A549 (cell line): ENCODE data around the gene EFHD1. TPM values are rescaled to one million over a fixed set of nuclear protein-coding genes. Genes with fewer than 3 reads are reported as not detected.

Source experiments
- ATAC-seq, 2 experiments: fragments of 200-7000 bp in 1 of 2; fragments of >200 bp in 1 of 2; cut with Nextera tagmentation in 1 of 2; cut with Tn5 transposase in 1 of 2; 3 replicates each; pipeline versions ENCODE4 v1.8.0 to v1.9.1; 2018 to 2020; ENCODE audit warnings: mild to moderate bottlenecking in 1 of 2, moderate library complexity in 1 of 2
- CTCF ChIA-PET: fragments of 300-600 bp; sonication (Branson Sonifier 250); formaldehyde crosslinking; extraction: SDS; loops from one replicate; lab custom pipeline; 2021; ENCODE audit warnings: antibody characterized with exemption, inconsistent platforms; lab: Yijun Ruan, JAX
- POLR2A ChIA-PET: fragments of 350-600 bp; formaldehyde crosslinking; extraction: SDS; loops from one replicate; lab custom pipeline; 2021; ENCODE audit warnings: antibody characterized with exemption, inconsistent platforms; lab: Yijun Ruan, JAX
- DNase-seq, 2 experiments: peaks; one replicate each; pipeline versions ENCODE4 v3.0.0 to v3.0.0-alpha.2; 2011 to 2016; ENCODE audit warnings: low read depth in 1 of 2, low spot score in 1 of 2
- FAIRE-seq: peaks from 2 replicates; lab custom pipeline; 2011; peaks lifted over from hg19 to GRCh38; lab: Jason Lieb, UNC
- H3K27ac ChIP-seq, 2 experiments: fragments of >200 bp; sonication (Bioruptor Twin); formaldehyde crosslinking; 3 replicates each; pipeline ENCODE4 v1.5.1; 2016 to 2017
- H3K4me1 ChIP-seq: fragments of >200 bp; sonication (Bioruptor Twin); formaldehyde crosslinking; 3 replicates; pipeline ENCODE4 v1.6.1; 2016
- H3K4me2 ChIP-seq: fragments of >200 bp; sonication (Bioruptor Twin); formaldehyde crosslinking; 3 replicates; pipeline ENCODE4 v1.6.1; 2016
- H3K4me3 ChIP-seq: fragments of >200 bp; sonication (Bioruptor Twin); formaldehyde crosslinking; 3 replicates; pipeline ENCODE4 v1.5.1; 2016
- H3K9me3 ChIP-seq: fragments of >200 bp; sonication (Bioruptor Twin); formaldehyde crosslinking; 3 replicates; pipeline ENCODE4 v1.6.1; 2016
- ATOH8 ChIP-seq: fragments of 250-450 bp; sonication (Bioruptor Pico); IDR thresholded peaks from 2 replicates; pipeline ENCODE4 v1.5.0; 2020; ENCODE audit warnings: low read depth, mild to moderate bottlenecking, moderate library complexity
- BHLHE40 ChIP-seq: IDR thresholded peaks from 2 replicates; pipeline ENCODE4 v1.6.1; 2012; ENCODE audit warnings: low read depth, low read length, inconsistent platforms
- CHD2 ChIP-seq: fragments of 150-350 bp; IDR thresholded peaks from 2 replicates; pipeline ENCODE4 v1.6.1; 2014; ENCODE audit warnings: low read length; ENCODE audit not compliant: partially characterized antibody
- FOSB ChIP-seq: fragments of 250-450 bp; sonication (Bioruptor Pico); IDR thresholded peaks from 2 replicates; pipeline ENCODE4 v1.5.0; 2020; ENCODE audit warnings: mild to moderate bottlenecking, moderate library complexity
- FOSL2 ChIP-seq, 2 experiments: fragments of 450-650 bp in 1 of 2; fragments of >200 bp in 1 of 2; sonication (Bioruptor Twin) in 1 of 2; formaldehyde crosslinking; IDR thresholded peaks; 2 replicates each; pipeline versions ENCODE4 v1.5.0 to v1.6.1; 2016 to 2020; ENCODE audit warnings: mild to moderate bottlenecking in 1 of 2, moderate library complexity in 1 of 2
- FOXS1 ChIP-seq: fragments of 250-450 bp; sonication (Bioruptor Pico); IDR thresholded peaks from 2 replicates; pipeline ENCODE4 v1.5.0; 2020; ENCODE audit warnings: mild to moderate bottlenecking, moderate library complexity
- HDAC2 ChIP-seq: fragments of 200-600 bp; sonication (generic); IDR thresholded peaks from 2 replicates; pipeline ENCODE4 v1.6.1; 2016
- HES2 ChIP-seq: fragments of >200 bp; sonication (Bioruptor Twin); formaldehyde crosslinking; IDR thresholded peaks from 2 replicates; pipeline ENCODE4 v1.6.1; 2016
- HEYL ChIP-seq: fragments of 250-450 bp; sonication (Bioruptor Pico); IDR thresholded peaks from 2 replicates; pipeline ENCODE4 v1.8.0; 2021; ENCODE audit warnings: mild to moderate bottlenecking, moderate library complexity
- HOXA7 ChIP-seq: fragments of 250-450 bp; sonication (Bioruptor Pico); IDR thresholded peaks from 2 replicates; pipeline ENCODE4 v1.5.0; 2020; ENCODE audit warnings: mild to moderate bottlenecking, moderate library complexity
- HOXB13 ChIP-seq: fragments of 250-450 bp; sonication (Bioruptor Pico); IDR thresholded peaks from 2 replicates; pipeline ENCODE4 v1.5.0; 2020; ENCODE audit warnings: low read depth, mild to moderate bottlenecking, moderate library complexity
- MAFK ChIP-seq: fragments of 450-650 bp; IDR thresholded peaks from 2 replicates; pipeline ENCODE4 v1.6.1; 2014; ENCODE audit not compliant: partially characterized antibody
- PHF8 ChIP-seq: fragments of 200-600 bp; sonication (generic); IDR thresholded peaks from 2 replicates; pipeline ENCODE4 v1.6.1; 2016; ENCODE audit warnings: low read depth, mild to moderate bottlenecking, antibody characterized with exemption, moderate library complexity, borderline replicate concordance
- POLR2A ChIP-seq: IDR thresholded peaks from 2 replicates; pipeline ENCODE4 v1.6.1; 2012; ENCODE audit warnings: mild to moderate bottlenecking, low read length
- RCOR1 ChIP-seq: fragments of 150-350 bp; IDR thresholded peaks from 2 replicates; pipeline ENCODE4 v1.6.1; 2014; ENCODE audit warnings: antibody characterized with exemption, low read length, low read depth
- RFX5 ChIP-seq: fragments of 450-650 bp; IDR thresholded peaks from 2 replicates; pipeline ENCODE4 v1.7.1; 2014; ENCODE audit warnings: antibody characterized with exemption, mild to moderate bottlenecking, moderate library complexity
- WGBS: methylation state at CpG from one replicate; pipeline ENCODE4 v1.1.6; 2017; ENCODE audit errors: missing lambda C conversion rate; 5-methylcytosine and 5-hydroxymethylcytosine counted together
- polyA plus RNA-seq, 4 experiments: library from polyadenylated mRNA; depleted of rRNA in 3 of 4; stranded (reverse); fragments of >200 nt; fragmentation: RNase III in 1 of 4; extraction: RNeasy Plus Mini Kit Qiagen cat#74134 plus additional on column Dnase treatment in 1 of 4; gene quantifications; 2 replicates in 3 of 4; 3 replicates in 1 of 4; pipeline ENCODE4 v1.2.3, GENCODE V29; 2011 to 2017

The EFHD1 gene
- polyA plus RNA-seq, 2 of the 4 experiments (the other 2 are of a cell fraction) = 1.5 to 2.3 TPM

- ATAC-seq = peak in 1 of 2 experiments; percentile 30; a peak in 2 of 6 replicates
Observed at GRCh38 chr2:232659359-232659758, 26.0 kb downstream of the EFHD1 start.

DNA sequence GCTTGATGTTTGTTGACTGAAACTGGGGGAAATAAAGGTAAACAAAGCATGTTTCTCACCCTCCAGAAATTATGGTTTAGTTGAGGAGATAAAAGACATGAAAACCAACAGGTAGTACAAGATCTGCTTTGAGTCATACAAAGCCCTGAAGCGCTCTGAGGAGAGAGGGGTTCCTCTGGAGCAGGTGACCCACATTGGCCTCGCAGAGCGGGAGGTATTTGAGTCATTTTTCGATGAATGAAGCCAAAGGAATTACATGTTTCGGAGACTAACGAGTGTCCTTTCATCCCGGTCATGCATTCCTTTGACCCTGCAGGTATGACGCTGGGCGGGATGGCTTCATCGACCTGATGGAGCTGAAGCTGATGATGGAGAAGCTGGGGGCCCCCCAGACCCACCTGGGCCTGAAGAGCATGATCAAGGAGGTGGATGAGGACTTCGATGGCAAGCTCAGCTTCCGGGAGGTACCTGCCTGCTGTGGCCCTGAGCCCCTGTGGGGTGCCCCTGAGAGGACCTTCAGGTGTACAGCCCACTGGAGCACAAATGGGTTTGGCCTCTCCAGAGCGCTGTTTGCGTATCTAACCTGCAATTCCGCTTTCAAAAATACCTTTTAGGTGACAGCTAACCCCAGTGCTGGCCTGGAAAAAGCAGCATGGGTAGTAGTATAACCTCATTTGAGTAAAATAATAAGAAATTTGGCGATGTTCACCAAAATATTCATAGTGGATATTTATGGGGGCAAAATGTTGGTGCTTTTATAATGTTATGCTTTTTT lies 29.3 kb downstream of the EFHD1 start:
- ChIA-PET POLR2A (no interaction called here), CTCF (interaction anchor here (0.6 to 1.3 kb wide), 2 partner anchors 11 to 588 kb away, joined by 3 to 4 read pairs; partner anchors contain the start of gene ATG16L1)
- WGBS = 82% methylated on average over 14 of the region's 16 CpGs
- no peaks in the 10 kb centered on the region for H3K9me3 ChIP-seq
- H3K4me2 ChIP-seq = no peak overlapping the region
- ATAC-seq = no peak
- no peak overlapping the region for H3K27ac ChIP-seq
- no peaks in the 10 kb centered on the region for H3K4me1 ChIP-seq
- no peak for TF ChIP-seq RCOR1
- FAIRE-seq = no peak
- no peak overlapping the region for H3K4me3 ChIP-seq
- DNase-seq = no peak

More at GRCh38 chr2:232659359-232659758, 26.0 kb downstream of the EFHD1 start:
- Histone ChIP-seq H3K4me2 (no peak overlapping the region), H3K4me3 (no peak overlapping the region), H3K4me1 (no peaks in the 10 kb centered on the region), H3K9me3 (no peaks in the 10 kb centered on the region), H3K27ac (no peak overlapping the region)
- WGBS = 76% methylated on average over 2 of the region's 2 CpGs
- CTCF ChIA-PET = interaction anchor here (0.6 kb wide), 1 partner anchor 333 kb away, joined by 3 read pairs; no protein-coding TSS in a partner anchor
- POLR2A ChIA-PET = no interaction called here
- no peak for FAIRE-seq
- no peak for DNase-seq
- TF ChIP-seq CHD2 (no peak), RFX5 (no peak), FOXS1 (CRISPR knock-in tag) (no peak), PHF8 (no peak), HOXA7 (CRISPR knock-in tag) (no peak), ATOH8 (CRISPR knock-in tag) (no peak), HDAC2 (no peak), HES2 (no peak)

- Histone ChIP-seq H3K4me1 (peaks cover 4% of the 10 kb centered on the region; the same call in 1 of the 3 replicates), H3K4me2 (no peak overlapping the region), H3K4me3 (no peak overlapping the region), H3K27ac (no peak overlapping the region), H3K9me3 (no peaks in the 10 kb centered on the region)
- DNase-seq (no peak), ATAC-seq (peak; percentile 34 to 41; a peak in 2 of 6 replicates), FAIRE-seq (no peak)
- TF ChIP-seq MAFK (no peak), HEYL (no peak), CHD2 (no peak), FOSB (CRISPR knock-in tag) (no peak), POLR2A (no peak), BHLHE40 (no peak), HOXB13 (CRISPR knock-in tag) (no peak), FOSL2 (IDR thresholded peaks at IDR 0.05) (no peak), FOSL2 (CRISPR knock-in tag; IDR thresholded peaks at IDR 0.05) (no peak)
- ChIA-PET POLR2A (no interaction called here), CTCF (interaction anchor here (1.2 to 1.6 kb wide), 2 partner anchors 9 to 388 kb away, joined by 3 read pairs; no protein-coding TSS in a partner anchor)
- 62% methylated on average over 7 of the region's 7 CpGs for WGBS
Observed at GRCh38 chr2:232666051-232666805, 32.8 kb downstream of the EFHD1 start.
